ENCODE measurements around the gene GPR179.

Gene GPR179

DNA sequence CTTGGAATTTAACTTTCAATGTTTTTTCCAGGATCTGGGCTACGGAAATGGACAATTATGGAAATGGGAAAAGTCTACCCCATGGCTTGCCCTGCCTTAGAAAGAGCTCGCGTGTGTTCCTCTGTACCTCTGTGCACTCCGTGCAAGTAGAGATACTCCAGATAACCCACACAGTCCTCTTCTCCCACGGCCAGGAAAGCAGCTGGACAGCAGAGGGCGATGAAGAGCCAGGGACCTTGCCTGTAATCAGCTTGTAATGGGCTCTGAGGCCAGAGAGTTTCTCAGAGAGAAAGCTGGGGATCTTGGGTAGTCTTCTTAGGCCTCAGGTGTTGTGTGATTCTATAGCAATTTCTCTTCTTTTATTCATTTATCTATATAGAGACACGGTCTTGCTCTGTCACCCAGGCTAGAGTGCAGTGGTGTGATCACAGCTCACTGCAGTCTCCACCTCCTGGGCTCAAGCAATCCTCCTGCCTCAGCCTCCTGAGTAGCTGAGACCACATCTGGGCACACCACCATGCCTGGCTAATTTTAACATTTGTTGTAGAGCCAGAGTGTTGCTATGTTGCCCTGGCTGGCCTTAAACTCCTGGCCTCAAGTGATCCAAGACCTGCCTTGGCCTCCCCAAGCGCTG, 5.5 kb upstream of the GPR179 start:
- DNase-seq (ENCODE audit: low read depth, low spot score): peak; percentile 90

DNA sequence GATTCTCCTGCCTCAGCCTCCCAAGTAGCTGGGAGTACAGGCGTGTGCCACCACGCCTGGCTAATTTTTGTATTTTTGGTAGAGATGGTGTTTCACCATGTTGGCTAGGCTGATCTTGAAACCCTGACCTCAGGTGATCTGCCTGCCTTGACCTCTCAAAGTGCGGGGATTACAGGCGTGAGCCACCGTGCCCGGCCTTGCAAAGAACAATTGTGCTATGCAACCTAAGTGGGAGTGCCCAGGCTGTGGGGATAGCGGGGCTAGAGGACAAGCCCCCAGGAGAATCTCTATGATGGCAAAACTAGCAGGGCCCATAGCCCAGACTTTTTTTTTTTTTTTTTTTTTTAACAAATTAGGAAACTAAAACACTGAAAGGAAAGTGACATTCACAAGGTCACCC, 2.0 kb upstream of the GPR179 start:
- no peak for DNase-seq (ENCODE audit: low read depth, low spot score)

DNA sequence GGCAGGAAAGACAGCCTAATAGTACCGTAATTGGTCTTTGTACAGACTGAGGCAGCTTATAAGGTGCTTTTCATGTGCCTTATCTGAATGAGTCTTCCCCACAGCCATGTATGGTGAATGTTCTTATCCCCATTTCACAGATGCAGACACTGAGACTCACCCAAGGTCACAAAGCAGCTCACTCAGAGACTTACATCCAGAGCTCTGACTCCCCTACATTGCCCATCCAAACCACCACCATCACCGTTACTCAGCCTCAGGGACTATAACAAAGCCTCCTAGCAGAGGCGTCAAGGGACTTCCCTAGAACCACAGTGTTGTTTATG, 627 bp upstream of the GPR179 start:
- DNase-seq (ENCODE audit: low read depth, low spot score): no peak

DNA sequence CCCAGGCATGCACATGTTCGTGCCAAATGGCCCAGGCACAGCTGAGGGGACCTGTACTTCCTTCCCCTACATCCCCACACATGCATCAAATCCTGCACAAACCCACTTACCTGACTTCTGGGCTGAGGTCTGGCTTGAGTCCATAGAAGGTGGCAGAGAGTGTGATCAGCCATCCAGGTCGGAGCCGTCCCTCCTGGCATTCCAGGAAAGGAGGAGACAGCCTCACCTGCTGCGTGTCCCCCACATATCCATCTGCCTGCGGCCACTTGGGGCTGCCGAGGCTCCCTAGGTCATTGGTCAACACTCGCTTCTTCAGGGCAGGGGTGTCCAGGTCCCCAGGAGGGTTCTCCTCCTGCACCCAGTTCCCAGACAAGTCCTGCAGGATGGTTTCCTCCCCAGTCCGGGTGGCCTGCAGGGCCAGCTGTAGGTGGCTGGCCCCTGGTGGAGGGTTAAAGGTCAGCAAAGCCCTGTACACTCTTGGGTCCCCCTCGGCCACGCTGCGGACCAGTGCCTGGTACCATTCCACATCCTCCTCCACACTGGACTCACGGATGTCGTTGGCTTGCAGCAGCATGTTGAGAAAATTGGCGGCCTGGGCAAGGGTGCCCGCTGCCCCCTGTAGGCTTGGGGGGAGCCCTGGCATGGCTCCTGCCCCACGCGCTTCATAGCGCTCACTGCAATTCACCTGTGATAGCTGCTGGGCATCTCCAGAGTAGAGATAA, 709 bp downstream of the GPR179 start:
- no peak for DNase-seq (ENCODE audit: low read depth, low spot score)

DNA sequence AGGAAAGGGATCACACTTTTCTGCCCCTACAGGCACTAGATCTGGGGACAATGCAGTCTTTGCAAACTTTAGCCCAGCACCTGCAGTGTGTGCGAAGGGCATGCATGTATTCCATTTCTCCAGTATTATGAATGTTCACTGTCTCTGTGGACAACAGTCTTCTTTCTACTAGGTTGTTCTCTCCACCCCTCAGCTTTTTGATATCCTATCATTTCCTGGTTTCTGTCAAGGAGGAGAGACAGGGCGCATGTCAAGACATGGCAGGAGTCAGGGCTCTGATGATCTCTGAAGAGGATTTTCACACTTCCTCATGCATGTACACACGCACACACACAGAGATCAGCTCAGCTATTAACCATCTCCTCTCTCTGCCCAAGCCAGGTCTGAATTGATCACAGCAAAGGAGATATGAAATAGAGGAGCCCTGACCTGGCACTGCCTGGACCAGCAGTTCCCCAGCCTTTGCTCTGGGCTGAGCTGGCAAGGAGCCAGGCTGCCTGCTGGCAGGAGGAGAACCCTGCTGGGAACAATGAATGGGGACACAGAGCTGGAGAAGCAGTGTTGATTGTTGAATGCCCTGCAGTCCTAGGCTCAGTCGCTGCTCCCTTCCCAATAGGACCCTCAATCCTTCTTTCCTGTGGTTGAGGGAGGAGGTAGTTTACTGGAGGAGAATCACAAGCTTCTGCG, 2.6 kb downstream of the GPR179 start:
- DNase-seq (ENCODE audit: low read depth, low spot score): peak; percentile 73

DNA sequence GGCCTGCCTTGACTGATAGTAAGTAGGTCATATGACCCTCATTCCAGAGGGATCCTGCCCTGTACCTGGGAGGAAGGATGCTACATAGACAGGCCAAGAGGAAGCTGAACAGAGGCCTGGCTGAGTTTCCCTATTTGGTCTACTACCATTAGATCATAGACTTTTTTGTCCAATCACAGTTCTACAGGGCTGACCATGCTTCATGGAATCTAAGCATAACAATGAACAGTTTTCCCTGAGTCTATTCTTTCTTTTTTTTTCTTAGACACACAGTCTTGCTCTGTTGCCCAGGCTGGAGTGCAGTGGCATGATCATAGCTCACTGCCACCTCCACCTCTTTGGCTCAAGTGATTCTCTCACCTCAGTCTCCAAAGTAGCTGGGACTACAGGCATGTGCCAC, 3.9 kb downstream of the GPR179 start:
- DNase-seq (ENCODE audit: low read depth, low spot score): no peak

DNA sequence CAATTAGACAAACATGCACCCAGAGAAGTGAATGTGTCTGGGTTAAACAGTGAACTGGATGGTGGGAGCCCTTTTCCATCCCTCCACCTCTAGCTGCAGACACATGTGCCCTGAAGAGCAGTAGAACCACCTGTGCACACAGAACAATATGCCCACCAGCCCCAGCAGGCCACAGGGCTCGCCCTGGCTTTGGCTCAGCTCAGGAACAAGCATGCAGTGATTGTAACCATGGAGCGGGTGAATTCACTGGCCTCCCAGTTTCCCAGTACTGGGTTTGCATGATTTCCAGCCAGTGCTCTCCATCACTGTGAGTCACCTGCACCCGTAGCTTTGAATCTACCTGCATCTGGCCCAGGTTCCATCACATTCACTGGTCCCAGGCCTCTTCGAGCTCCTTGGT, 5.2 kb downstream of the GPR179 start:
- DNase-seq (ENCODE audit: low read depth, low spot score): no peak

DNA sequence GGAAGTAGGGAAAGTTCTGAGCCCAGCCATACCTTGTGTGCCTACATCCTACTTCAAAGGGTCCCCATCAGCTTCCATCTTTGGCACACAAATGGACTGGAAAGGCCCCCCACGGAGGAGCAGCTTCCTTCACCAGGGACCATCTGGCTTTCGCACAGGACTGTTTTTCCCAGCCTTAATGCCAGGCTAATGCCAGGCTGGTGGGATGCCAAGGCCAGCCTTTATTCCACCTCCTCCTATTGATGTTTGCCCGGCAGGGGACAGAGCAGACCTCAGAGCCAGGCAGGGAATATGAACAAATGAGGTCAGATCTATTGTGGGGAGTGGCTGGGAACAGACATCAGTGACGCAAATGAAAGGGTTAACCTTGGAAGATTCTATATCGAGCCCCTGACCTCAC, 5.7 kb downstream of the GPR179 start:
- no peak for DNase-seq (ENCODE audit: low read depth, low spot score)

DNA sequence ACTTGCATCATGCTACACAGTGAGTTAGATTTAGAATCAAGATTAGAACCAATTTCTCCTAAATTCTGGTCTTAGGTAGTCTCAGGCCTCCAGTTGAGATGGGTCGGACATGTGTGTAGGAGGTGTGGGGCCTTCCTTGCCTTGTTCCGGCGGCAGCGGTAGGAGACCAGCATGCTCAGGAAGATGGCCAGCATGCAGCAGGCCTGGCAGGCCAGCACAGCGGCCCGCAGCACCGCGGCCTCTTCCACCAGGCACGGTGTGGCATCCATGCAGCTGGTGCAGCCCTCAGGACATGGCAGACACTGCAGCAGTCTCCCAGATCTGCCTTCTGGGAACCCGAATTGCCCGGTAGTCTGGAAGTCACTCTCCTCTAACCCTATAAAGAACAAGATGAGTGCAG, 6.9 kb downstream of the GPR179 start:
- DNase-seq (ENCODE audit: low read depth, low spot score): no peak

DNA sequence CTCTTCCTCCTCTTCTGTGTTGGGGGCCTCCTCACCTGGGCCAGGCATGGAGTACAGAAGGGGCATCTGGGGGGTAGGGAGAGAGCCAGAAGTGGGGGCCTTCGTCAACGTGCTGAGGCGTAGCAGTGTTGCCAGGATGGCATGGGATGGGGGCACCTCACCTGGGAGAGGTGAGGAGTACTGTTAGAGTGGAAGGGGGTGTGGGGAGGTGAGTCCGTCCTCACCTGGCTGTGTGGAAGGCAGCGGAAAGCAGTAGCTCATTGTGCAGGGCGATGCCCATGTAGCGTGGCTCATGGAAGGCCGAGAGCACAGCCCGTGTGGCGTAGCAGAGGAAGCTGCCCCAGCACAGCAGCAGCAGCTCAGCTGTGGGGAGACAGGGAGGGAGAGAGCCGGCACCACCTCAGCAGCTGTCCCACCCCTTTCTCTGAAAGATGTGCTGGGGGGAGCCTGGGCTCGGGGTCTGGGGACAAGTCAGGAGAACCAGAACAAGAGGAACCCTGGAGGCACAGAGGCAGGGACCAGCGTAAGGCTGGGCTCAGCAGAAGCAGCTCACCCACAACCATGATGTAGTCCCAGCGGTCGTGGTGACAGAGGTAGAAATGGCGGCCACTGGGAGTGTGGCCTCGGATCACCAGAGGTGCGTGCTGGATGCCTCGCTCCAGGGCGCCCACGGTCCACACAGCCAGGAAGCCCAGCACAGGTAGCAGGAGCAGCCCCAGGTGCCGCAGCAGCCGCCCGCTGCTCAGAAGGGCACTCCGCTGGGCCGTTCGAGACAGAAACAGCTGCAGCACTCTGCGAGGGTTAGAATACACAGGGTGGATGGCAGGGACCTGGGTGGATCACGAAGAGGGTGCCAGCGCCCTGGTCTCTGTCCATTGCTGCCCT, 9.0 kb downstream of the GPR179 start:
- DNase-seq (ENCODE audit: low read depth, low spot score): no peak

DNA sequence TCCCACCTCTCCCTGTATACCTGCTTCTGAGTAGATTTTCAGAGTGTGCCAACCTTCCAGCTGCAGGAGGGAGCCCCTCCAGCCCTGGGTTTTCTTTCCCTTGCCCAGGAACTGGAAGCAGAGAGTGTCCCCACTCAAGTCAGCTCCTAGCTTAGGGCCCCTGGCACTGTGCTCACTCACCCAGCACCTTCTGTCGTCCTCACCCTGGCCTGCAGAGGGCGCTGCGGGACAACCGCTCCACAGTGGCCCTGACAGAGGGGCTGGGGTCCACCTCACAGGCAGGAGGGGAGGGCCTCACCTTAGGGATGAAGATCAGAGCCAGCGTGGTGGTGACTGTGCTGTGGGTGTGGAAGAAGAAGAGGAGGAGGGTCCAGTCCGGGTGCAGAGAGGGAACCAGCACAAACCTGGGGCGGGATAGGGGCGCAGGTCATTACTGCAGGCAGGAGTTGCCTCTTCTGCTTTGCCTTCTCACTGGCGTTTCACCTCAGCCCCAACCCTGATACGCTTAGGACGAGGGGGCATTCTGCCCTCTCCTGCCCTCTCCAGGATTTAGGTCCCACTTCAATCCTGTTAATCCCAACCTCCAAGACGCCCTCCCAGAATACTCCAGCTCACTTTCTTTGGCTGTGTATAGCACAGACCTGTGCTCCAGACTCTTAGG, 10.0 kb downstream of the GPR179 start:
- DNase-seq (ENCODE audit: low read depth, low spot score): peak; percentile 39

DNA sequence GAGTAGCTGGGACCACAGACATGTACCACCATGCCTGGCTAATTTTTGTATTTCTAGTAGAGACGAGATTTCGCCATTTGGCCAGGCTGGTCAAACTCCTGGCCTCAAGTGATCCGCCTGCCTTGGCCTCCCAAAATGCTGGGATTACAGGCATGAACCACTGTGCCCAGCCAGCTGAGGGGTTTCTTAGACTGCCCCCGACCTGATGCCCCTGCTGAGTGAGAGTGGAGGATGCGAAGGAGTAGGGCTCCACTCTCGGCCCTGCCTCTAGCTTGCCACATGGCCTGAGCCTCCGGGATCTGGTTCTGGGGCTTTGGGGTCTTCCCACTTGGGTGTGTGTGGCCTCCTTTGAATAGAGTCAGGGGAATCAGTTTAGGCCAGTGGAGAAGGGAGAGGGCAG, 11.0 kb downstream of the GPR179 start:
- DNase-seq (ENCODE audit: low read depth, low spot score): no peak

DNA sequence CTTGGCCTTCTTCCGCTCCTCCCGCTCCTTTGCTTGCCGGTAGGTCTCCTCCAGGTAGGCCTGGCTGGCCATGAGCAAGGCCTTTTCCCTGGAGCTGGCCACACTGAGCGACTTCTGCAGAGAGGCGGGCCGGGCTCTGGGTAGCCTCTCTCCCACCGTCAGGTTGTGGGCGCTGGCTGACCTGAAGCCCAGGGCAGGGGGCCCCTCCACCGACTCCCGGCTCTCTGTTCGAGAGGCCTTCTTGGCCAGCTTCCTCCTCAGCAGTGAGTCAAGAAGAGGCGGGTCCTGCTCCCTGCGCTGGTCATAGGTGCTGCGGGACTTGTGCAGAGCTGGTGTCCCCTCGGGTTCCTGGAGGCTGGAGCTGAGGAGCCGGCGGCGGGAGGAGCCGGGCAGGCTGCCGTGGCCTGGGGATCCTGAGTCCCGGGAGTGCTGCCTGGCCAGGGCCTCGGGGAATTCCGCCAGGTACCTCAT, 12.8 kb downstream of the GPR179 start:
- DNase-seq (ENCODE audit: low read depth, low spot score): no peak

DNA sequence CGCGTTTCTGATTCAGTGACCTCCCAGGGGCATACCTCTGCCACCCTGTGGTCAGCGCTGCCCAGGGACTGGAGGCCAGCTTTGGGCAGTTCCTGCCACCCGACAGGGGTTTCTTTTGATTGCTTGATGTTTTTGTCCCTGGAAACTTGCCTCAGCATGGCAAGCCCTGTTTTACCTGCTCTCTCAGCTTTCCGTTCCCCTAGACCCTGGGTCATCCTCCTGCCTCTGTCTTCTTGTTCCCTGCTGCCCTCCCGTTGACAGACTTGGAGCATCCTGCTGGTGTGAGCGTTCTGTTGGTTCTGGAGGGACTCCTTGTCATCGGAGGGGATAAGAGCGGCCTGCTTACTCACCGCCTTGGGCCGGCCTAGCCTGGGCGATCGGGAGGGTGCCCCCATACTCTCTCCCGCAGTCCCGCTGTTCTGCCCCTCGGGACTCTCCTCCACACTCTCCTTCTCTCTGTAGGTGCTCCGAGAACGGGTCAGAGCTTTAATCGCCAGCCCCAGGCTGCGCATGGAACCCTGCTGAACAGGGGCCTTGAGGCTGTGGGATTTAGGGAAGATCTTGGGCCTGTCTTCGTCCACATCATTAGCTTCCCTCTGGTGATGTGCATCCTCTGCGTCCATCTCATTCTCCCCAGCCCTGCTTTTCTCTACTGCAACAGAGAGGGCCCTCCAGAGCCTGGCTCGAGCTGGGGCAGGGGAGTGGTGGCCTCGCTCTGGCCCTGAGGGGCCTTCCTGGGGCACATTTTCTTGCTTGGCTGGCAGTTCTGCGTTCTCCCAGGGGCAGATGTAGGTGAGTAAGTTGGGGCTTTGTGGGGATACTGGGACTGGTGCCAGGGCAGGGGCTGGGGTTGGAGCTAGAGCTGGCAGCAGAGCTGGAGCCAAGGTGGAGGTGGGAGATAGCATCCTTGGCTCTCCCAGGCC, 13.7 kb downstream of the GPR179 start:
- no peak for DNase-seq (ENCODE audit: low read depth, low spot score)

DNA sequence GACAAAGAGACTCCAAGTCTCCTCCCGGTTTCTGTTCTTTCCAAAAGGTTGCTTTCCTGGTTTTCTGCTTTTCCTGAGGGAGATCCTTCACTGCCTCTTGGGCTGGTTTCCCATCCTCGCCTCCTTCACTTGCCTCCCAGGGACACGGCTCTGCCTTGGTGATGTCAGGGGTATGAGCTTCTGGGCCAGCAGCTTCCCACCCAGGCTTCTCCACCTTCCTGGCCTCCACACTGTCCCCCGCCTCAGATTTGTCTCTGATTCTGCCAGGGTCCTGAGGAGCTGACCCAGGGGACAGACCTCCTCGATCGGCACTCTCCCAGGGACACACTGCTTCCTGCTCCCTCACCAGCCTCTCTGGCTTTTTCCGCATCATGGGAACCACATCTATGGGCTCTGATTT, 14.5 kb downstream of the GPR179 start:
- no peak for DNase-seq (ENCODE audit: low read depth, low spot score)

DNA sequence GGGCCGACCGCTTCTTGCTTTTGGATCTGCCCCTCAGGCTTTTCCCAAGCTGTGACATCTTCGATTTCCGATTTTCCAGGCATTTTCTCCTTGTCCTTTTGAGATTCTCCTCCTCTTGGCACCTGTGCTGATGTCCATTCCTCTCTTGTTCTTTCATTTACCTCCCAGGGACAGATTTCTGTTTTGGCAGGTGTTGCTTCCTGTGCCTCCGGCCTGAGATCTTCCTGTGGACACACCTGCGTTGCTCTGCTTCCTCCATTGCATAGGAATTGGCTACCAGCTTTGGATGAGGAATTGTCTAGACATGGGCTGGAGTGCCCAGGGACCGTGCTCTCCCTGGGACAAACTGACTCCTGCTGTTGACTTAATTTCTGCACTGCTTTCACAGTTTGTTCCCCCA, 15.1 kb downstream of the GPR179 start:
- no peak for DNase-seq (ENCODE audit: low read depth, low spot score)

DNA sequence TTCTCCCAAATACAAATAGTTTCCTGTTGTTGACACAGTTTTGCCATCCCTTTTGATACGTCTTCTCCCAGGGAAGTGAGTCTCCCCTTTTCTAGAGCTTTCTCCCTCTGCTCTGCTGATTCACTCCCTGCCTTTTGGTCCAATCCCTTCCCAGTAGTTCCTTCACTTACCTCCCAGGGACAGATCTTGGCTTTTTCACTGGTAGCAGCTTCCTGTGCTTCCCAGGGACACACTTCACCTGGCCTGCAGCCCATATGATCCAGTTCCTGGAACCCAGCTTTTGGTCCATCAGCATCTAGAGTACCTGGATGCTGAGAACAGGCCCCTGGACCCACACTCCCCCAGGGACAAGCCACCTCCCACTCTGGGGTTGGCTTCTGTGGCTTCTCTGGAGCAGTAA, 15.8 kb downstream of the GPR179 start:
- DNase-seq (ENCODE audit: low read depth, low spot score): no peak

DNA sequence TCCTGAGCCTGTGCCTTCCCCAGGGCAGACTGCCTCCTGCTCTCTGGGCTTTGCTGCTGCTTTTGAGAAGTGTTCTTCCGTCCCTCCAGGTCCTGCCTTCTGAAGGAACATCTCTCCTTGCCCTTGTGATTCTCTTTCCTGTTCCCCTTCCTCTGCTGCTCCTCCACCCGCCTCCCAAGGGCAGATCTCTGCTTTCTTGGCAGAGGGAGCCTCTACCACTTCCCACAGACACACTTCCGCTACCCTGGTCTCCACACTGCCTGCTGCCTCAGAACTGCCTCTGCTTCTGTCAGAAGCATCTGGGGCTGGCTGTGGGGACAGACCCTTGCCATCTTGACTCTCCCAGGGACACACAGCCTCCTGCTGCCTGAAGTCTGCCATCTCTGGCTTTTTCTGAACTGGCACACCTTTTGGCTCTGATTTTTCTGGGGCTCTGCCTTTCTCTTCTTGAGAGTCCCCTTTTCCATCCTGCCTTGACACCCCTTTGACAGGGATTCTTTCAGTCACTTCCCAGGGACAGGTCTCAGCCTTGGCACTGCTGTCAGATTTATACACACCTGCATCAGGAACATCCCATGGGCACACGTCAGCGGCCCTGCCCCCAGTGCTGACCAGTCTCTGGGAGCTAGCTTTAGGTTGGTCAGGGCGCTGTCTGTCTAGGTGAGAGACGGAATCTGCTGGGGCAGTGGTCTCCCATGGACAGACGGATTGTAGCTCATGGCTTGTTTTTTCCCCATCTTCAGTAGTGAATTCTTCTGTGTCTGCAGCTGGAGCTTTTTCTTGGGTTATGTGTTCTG, 16.6 kb downstream of the GPR179 start:
- DNase-seq (ENCODE audit: low read depth, low spot score): no peak

DNA sequence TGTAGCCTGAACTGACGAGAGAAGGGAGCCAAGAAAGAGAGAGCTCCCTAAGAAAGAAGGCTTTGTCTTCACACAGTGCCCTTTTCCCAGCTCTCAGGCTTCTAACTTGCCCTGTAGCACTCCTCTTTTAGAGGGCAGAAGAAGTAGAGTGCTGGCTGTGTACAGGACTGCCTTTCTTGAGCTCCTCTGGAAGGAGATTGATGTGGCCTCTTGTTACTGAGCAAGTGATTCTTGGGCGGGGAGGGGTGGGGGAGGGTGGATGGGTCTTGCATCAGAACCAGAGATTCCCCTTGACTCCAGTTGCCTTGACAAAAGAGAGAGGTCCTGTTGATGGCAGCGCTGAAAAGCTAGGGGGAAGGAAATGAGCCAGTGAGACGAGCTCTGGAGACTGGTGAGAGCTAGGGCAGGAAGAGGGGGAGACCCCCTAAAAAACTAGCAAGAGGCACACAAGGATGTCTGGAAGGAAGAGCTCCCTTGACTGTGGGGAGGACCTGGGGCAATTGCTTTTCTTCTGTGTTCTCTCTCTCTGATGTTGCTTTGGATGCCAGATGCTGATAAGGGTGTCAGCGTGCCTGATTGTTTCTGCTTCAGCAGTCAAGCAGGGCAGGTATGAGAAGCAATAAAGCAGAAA, 18.4 kb downstream of the GPR179 start:
- no peak for DNase-seq (ENCODE audit: low read depth, low spot score)
